B cell (primary cell): ENCODE results near the gene SYNJ2. TPM values are rescaled to one million over a fixed set of nuclear protein-coding genes. Genes with fewer than 3 reads are reported as not detected.

Experiments
- ATAC-seq: fragments of 200-7000 bp; cut with Tn5 transposase; one replicate; pipeline ENCODE4 v1.10.0; 2021; ENCODE audit warnings: low read depth, mild to moderate bottlenecking, moderate number of reproducible peaks, moderate library complexity
- CTCF ChIA-PET: fragments of 350-600 bp; sonication (Branson Sonifier 250); formaldehyde crosslinking; loops from one replicate; lab custom pipeline; 2021; ENCODE audit warnings: antibody characterized with exemption, inconsistent platforms; lab: Charles Lee
- POLR2A ChIA-PET: fragments of 350-600 bp; sonication (Branson Sonifier 250); formaldehyde crosslinking; loops from one replicate; lab custom pipeline; 2021; ENCODE audit warnings: antibody characterized with exemption; lab: Charles Lee
- DNase-seq: peaks from one replicate; pipeline ENCODE4 v3.0.0; 2013
- H2AFZ ChIP-seq: 2 replicates; pipeline ENCODE4 v1.6.1; 2012; ENCODE audit warnings: mild to moderate bottlenecking, low read depth, low read length; ENCODE audit not compliant: insufficient read depth, poor library complexity, severe bottlenecking
- H3K27ac ChIP-seq, 2 donors: 1 replicate in 1 of 2; 2 replicates in 1 of 2; pipeline ENCODE4 v1.5.1; 2012 to 2013; ENCODE audit warnings: low read length in 2 of 2, mild to moderate bottlenecking in 2 of 2, moderate library complexity in 1 of 2
- H3K27me3 ChIP-seq, 4 experiments: fragments of 200-600 bp in 1 of 4; sonication (generic) in 1 of 4; replicated peaks in 1 of 4; 1 replicate in 2 of 4; 2 replicates in 2 of 4; pipeline versions ENCODE4 v1.6.1 to v1.7.0; 2013 to 2016; ENCODE audit warnings: low read length in 3 of 4, mild to moderate bottlenecking in 2 of 4, mixed read lengths in 1 of 4, moderate library complexity in 1 of 4; ENCODE audit not compliant: insufficient read depth in 4 of 4, control insufficient read depth in 3 of 4; ENCODE audit errors: control extremely low read depth in 1 of 4
- H3K36me3 ChIP-seq, 2 experiments: replicated peaks in 1 of 2; 1 replicate in 1 of 2; 2 replicates in 1 of 2; pipeline versions ENCODE4 v1.6.1 to v1.7.1; 2013; ENCODE audit warnings: low read length in 1 of 2; ENCODE audit not compliant: insufficient read depth in 2 of 2, control insufficient read depth in 1 of 2; ENCODE audit errors: control extremely low read depth in 1 of 2, extremely low read depth in 1 of 2
- H3K4me1 ChIP-seq, 2 donors: fragments of 200-600 bp in 1 of 2; sonication (generic) in 1 of 2; 1 replicate in 1 of 2; 2 replicates in 1 of 2; pipeline versions ENCODE4 v1.5.1 to v1.6.1; 2013 to 2017; ENCODE audit warnings: low read length in 2 of 2; ENCODE audit not compliant: control insufficient read depth in 2 of 2, insufficient read depth in 2 of 2
- H3K4me2 ChIP-seq: replicated peaks from 2 replicates; pipeline ENCODE3; 2012; ENCODE audit warnings: mild to moderate bottlenecking, low read depth, low read length; ENCODE audit not compliant: poor library complexity, severe bottlenecking
- H3K4me3 ChIP-seq, 5 experiments: fragments of 200-600 bp in 1 of 5; sonication (generic) in 1 of 5; 1 replicate in 3 of 5; 2 replicates in 2 of 5; pipeline versions ENCODE4 v1.5.1 to v1.7.0; 2011 to 2016; ENCODE audit warnings: low read length in 4 of 5, mild to moderate bottlenecking in 4 of 5, low read depth in 2 of 5, control low read depth in 1 of 5, moderate library complexity in 1 of 5; ENCODE audit not compliant: insufficient read depth in 1 of 5; ENCODE audit errors: control extremely low read depth in 1 of 5, extremely low read depth in 1 of 5
- H3K79me2 ChIP-seq: fragments of 200-600 bp; sonication (generic); one replicate; pipeline ENCODE4 v1.6.0; 2016; ENCODE audit warnings: low read length; ENCODE audit not compliant: control insufficient read depth, insufficient read depth
- H3K9ac ChIP-seq: fragments of 200-600 bp; sonication (generic); 2 replicates; pipeline ENCODE4 v1.6.1; 2017; ENCODE audit warnings: mild to moderate bottlenecking, low read length, moderate library complexity
- H3K9me3 ChIP-seq, 3 donors: one replicate each; pipeline versions ENCODE4 v1.6.1 to v1.7.1; 2013; ENCODE audit warnings: low read length in 2 of 3; ENCODE audit not compliant: control insufficient read depth in 2 of 3, insufficient read depth in 1 of 3; ENCODE audit errors: control extremely low read depth in 1 of 3
- H4K20me1 ChIP-seq: 2 replicates; pipeline ENCODE4 v1.6.0; 2012; ENCODE audit warnings: mild to moderate bottlenecking, low read length; ENCODE audit not compliant: insufficient read depth, control insufficient read depth, poor library complexity, severe bottlenecking
- H3K27ac Mint-ChIP-seq: one replicate; pipeline ENCODE4 v1.8.0; 2021; ENCODE audit warnings: mixed read lengths
- H3K27me3 Mint-ChIP-seq: one replicate; pipeline ENCODE4 v1.8.0; 2021; ENCODE audit warnings: mixed read lengths
- H3K4me1 Mint-ChIP-seq: one replicate; pipeline ENCODE4 v1.8.0; 2021; ENCODE audit warnings: mixed read lengths
- H3K4me3 Mint-ChIP-seq: one replicate; pipeline ENCODE4 v1.8.0; 2021; ENCODE audit warnings: mixed read lengths
- H3K9me3 Mint-ChIP-seq: one replicate; pipeline ENCODE4 v1.8.0; 2022; ENCODE audit warnings: mixed read lengths; ENCODE audit not compliant: insufficient read depth
- EZH2 ChIP-seq: IDR thresholded peaks from 2 replicates; pipeline ENCODE4 v1.6.1; 2012; ENCODE audit warnings: borderline replicate concordance, low read depth, mild to moderate bottlenecking, moderate library complexity, low read length; ENCODE audit not compliant: insufficient read depth, poor library complexity, severe bottlenecking
- WGBS: methylation state at CpG from one replicate; pipeline ENCODE4 v1.1.5; 2013; ENCODE audit warnings: missing lambda C conversion rate; ENCODE audit not compliant: insufficient coverage; 5-methylcytosine and 5-hydroxymethylcytosine counted together
- intact Hi-C: fragments of 100-400 bp; cut with micrococcal nuclease; formaldehyde crosslinking; loops from one replicate; pipeline ENCODE4 v1.10.0; 2022
- polyA plus RNA-seq: library from polyadenylated mRNA; depleted of rRNA; stranded (reverse); fragments of >200 nt; gene quantifications from 2 replicates; pipeline ENCODE4 v1.2.3, GENCODE V29; 2012
- total RNA-seq, 2 donors: library from RNA; stranded (reverse); fragments of 120-200 nt in 1 of 2; gene quantifications; 1 replicate in 1 of 2; 2 replicates in 1 of 2; pipeline versions ENCODE4 v1.2.3 to v1.2.4, GENCODE V29; 2013 to 2022
- TF ChIP-seq, protein P1 (sequence below): fragments of 200-600 bp; IDR thresholded peaks from one replicate; pipeline ENCODE4 v1.8.0; 2022; ENCODE audit warnings: antibody characterized with exemption, mild to moderate bottlenecking

The SYNJ2 gene
- total and polyA plus RNA-seq, 2 donors (not counting 1 experiment from before 2014, with no cell fraction given): 5.2 to 11.4 TPM

DNA sequence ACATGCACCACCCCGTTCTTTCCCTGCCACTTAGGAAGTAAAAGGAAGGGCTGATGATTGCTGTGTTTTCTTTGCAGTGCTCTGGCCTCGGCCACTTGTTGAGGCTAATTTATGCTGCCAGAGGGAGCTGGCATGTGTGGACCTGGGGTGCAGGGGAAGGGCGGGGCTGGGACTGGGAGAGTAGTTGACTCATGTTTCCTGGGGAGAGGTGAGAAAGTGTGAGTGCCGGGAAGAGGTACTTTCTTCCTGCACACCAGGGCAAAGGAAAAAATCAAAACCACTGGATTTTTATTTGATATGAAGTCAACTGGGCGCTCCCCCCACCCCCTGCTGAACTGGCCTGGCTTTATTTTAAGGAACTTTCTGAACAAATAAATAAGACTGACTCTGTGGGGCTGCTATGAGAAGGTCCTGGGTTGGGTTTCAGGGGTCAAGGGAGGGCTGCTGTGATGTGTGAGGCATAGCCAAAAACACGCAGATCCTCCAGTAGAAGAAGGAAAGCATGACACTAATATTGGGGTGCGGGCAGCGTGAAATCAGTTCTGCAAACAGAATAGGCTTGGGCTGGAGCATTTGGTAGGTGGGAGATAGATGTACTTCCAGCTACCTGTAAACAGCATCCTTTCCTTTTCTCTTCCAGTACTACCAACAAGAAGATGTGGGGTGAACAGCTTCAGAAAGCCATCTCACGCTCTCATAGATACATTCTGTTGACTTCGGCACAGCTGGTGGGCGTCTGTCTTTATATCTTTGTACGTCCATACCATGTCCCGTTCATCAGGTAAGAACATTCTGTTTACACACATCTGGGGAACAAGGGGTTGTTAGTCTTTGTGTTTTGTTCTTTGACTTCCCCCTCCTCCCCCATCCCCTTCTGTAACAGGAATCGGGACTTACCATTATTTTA lies 87.5 kb downstream of the SYNJ2 start:
- Histone ChIP-seq H3K9me3 (no peaks in the 10 kb centered on the region), H3K36me3 (peaks cover 0 to 24% of the 10 kb centered on the region in 2 experiments), H4K20me1 (no peaks in the 10 kb centered on the region), H3K79me2 (no peaks in the 10 kb centered on the region), H3K9ac (no peak overlapping the region), H3K4me3 (no peak overlapping the region), H2AFZ (no peak overlapping the region), H3K4me2 (no peak overlapping the region), H3K27me3 (no peaks in the 10 kb centered on the region), H3K27ac (no peak overlapping the region), H3K4me1 (peaks cover 0 to 5% of the 10 kb centered on the region in 2 donors)
- no peaks in the 10 kb centered on the region for H3K27me3 Mint-ChIP-seq
- ATAC-seq: no peak
- ChIA-PET CTCF (interaction anchor here (0.8 to 1.4 kb wide), 3 partner anchors 9 to 155 kb away, joined by 3 to 5 read pairs (median 3); no protein-coding TSS in a partner anchor), POLR2A (interaction anchor here (0.5 kb wide), 1 partner anchor 113 kb away, joined by 3 read pairs; no protein-coding TSS in a partner anchor)
- no peak for DNase-seq
- intact Hi-C loops: no loop called here
- TF ChIP-seq EZH2: no peak
- TF ChIP-seq, protein P1, sequence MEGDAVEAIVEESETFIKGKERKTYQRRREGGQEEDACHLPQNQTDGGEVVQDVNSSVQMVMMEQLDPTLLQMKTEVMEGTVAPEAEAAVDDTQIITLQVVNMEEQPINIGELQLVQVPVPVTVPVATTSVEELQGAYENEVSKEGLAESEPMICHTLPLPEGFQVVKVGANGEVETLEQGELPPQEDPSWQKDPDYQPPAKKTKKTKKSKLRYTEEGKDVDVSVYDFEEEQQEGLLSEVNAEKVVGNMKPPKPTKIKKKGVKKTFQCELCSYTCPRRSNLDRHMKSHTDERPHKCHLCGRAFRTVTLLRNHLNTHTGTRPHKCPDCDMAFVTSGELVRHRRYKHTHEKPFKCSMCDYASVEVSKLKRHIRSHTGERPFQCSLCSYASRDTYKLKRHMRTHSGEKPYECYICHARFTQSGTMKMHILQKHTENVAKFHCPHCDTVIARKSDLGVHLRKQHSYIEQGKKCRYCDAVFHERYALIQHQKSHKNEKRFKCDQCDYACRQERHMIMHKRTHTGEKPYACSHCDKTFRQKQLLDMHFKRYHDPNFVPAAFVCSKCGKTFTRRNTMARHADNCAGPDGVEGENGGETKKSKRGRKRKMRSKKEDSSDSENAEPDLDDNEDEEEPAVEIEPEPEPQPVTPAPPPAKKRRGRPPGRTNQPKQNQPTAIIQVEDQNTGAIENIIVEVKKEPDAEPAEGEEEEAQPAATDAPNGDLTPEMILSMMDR: no peak
- H3K9me3 Mint-ChIP-seq: no peaks in the 10 kb centered on the region
- WGBS: 92% methylated on average over 8 of the region's 14 CpGs
- H3K4me1 Mint-ChIP-seq: peaks cover 2% of the 10 kb centered on the region
- no peak overlapping the region for H3K4me3 Mint-ChIP-seq
- H3K27ac Mint-ChIP-seq: no peak overlapping the region

DNA sequence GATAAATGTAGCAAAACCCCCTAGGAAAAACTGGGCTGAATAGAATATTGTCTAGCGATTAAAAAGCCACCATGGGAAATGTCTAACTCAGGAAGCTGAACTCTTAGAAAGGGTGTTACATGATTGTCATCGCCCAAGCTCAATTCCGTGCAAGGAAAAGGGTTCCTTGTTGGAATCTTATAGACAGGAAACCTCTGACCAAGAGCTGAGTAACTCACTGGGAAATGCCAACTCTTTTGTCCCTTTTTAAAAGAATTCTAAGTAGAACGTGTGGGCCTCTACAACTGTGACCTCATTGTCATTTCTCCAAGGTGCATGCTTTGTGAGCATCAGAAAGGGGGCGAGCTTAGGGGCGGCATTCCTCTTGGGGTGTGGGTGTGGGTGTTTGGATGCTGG lies 88.1 kb downstream of the SYNJ2 start:
- H3K4me3 ChIP-seq: no peak overlapping the region
- H3K4me1 Mint-ChIP-seq: peaks cover 2% of the 10 kb centered on the region

More for the DNA sequence above, 88.1 kb downstream of the SYNJ2 start:
- TF ChIP-seq EZH2: no peak
- TF ChIP-seq, protein P1: no peak
- Mint-ChIP-seq H3K9me3 (no peaks in the 10 kb centered on the region), H3K4me3 (no peak overlapping the region), H3K27me3 (no peaks in the 10 kb centered on the region), H3K27ac (no peak overlapping the region)
- H3K27ac ChIP-seq: no peak overlapping the region
- H4K20me1 ChIP-seq: no peaks in the 10 kb centered on the region
- H3K9me3 ChIP-seq: no peaks in the 10 kb centered on the region
- H3K9ac ChIP-seq: no peak overlapping the region
- H3K4me2 ChIP-seq: no peak overlapping the region
- no peak for ATAC-seq
- WGBS: 93% methylated on average over 4 of the region's 6 CpGs
- CTCF ChIA-PET: interaction anchor here (0.8 to 1.6 kb wide), 5 partner anchors 9 to 156 kb away, joined by 3 to 5 read pairs (median 3); no protein-coding TSS in a partner anchor
- no peaks in the 10 kb centered on the region for H3K27me3 ChIP-seq
- POLR2A ChIA-PET: no interaction called here
- H3K36me3 ChIP-seq: peaks cover 0 to 22% of the 10 kb centered on the region in 2 experiments
- H3K79me2 ChIP-seq: no peaks in the 10 kb centered on the region
- H3K4me1 ChIP-seq: peaks cover 0 to 5% of the 10 kb centered on the region in 2 donors
- intact Hi-C loops: loop anchor here (5.0 kb wide), 1 partner anchor 42 kb away; no protein-coding TSS in a partner anchor
- DNase-seq: no peak
- H2AFZ ChIP-seq: no peak overlapping the region
